ENCODE measurements around the gene EEPD1.
"Not testable (repeated sequence)": the region's sequence is repeated elsewhere in the genome, so short reads cannot be mapped to it uniquely, and the experiment has no call there.

Gene EEPD1

DNA sequence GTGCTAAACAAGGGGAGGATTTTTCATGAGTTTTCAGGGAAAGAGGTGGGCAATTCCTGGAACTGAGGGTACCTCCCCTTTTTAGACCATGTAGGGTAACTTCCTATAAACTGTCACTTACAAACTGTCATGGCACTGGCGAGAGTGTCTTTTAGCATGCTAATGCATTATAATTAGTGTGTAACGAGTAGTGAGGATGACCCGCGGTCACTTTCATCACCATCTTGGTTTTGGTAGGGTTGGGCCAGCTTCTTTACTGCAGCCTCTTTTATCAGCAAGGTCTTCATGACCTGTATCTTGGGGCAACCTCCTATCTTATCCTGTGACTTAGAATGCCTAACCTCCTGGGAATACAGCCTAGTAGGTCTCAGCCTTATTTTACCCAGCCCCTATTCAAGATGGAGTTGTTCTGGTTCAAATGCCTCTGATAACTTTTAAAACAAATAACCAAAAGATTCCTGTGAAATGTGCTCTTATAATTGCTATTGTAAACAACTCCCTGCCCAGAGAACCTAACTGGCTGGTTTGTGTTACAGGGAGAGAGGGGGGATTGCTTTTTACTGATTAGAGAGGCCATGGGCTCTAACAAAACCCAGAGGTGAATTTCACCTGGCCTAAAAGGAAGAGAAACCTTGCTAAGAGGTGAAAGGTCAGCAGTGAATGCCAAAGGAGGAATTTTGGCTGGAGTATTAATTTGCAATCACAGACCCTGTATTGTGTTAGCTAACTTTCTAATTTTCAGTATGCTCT is 64.3 kb downstream of the EEPD1 start:
- DNase-seq: no peak

- DNase-seq: no peak
Observed at GRCh38 chr7:36217961-36218284, 64.9 kb downstream of the EEPD1 start.

DNA sequence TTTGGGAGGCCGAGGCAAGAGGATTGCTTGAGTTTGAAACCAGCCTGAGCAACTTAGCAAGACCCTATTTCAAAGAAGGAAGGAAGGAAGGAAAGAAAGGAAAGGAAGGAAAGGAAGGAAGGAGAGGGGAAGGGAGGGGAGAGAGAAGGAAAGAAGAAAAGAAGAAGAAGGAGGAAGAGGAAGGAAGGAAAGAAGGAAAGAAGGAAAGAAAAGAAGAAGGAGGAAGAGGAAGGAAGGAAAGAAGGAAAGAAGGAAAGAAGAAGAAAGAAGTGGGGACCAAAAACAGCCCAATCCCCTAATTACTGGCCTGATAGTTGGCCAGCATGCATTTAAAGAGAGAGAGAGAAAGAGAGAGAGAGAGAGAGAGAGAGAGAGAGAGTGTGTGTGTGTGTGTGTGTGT is 66.4 kb downstream of the EEPD1 start:
- no peak for DNase-seq

DNA sequence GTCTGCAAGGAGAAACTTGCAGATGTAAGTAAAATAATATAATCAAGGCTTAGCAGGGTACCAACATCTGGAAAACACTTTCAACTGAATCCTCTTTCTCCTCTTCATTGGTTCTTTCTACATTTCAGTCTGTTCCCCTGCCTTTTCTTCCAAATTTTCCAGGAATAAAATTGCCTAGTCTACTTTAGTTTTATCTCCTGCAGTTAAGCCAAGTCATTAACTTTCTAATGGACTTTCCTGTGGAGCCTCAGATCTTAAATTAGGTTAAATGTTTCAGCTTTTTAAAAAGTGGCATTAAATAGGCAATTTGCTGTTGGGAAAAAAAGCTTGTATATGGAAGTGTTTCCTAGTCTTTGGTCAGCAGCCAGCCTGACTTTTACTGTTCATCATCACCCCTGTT is 70.8 kb downstream of the EEPD1 start:
- DNase-seq: no peak

DNA sequence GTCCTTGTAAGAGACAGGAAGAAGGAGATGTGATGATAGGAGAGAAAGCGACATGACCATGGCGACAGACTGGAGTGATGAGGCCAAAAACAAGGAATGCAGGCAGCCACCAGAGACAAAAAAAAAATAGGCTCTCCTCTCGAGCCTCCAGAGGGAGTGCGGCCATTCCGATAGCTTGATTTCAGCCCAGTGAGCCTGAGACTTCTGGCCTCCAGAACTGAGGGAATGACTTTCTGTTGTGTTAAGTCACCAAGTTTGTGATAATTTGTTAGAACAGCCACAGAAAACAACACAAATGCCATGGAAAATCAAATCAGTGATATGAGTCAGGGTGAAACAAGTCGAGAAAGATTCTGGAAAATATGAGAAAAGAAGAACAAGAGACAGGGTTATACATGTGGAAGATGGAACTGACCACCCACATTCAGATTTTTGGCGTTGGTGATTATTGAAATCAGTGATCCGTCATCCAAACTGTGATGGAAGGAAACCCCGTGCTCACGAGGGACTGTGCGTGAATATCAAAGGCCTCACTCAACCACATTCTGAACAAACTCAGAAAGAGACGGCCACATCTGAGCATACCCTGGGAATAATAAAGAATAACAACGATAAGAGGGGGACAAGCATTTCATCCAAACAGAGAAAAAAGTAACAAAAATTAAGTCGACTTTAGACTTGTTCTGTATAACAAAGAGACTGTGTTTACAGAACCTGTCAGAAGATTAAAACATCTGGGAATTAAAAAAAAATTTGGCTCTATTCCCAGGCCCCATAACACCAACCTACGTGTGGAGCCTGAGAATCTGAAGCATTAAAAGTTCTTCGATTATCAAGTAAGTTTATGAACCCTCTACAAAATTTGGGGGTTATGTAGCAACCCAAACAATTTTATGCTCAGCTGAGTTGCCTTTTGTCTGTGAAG is 72.1 kb downstream of the EEPD1 start:
- no peak for DNase-seq

DNA sequence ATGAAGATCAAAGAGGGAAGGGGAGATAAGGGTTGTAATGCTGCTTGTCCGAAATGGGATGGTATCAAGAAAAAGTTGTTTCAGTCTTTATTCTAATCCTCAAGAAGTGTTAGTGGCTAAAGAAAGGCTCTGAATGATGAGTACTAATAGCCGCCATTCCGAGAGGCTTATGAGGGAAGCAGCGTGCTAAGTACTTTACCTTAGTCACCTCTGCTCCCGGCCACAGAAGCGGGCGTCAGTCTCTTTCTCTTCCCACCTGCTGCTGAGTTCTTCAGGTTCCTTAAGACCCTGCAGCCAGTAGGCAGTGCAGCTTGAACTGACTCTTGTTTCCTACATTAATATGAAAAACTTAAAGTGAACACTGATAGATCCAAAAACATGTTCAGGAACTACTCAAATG is 73.1 kb downstream of the EEPD1 start:
- DNase-seq: no peak

- DNase-seq: no peak
Observed at GRCh38 chr7:36227223-36227622, 74.2 kb downstream of the EEPD1 start.

- DNase-seq: no peak
Observed at GRCh38 chr7:36228039-36228438, 75.0 kb downstream of the EEPD1 start.

DNA sequence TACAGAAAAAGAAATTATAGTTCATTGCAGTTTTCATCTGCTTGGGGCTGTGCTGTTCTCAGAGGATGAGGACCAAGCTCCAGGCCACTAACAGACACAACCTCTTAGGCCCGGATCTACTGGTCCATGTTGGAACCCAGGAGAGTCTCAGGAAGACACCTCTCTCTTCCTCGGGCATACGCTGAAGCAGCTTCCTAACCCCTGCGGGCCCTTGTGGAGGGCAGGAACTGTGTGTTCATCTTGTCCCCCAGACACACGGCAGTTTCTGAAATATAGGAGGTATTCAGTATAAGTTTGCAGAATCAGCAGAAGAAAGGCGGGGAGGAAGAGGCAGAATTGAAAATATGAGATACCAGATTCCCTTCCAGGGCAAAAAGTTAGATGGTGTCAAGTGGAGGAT is 78.4 kb downstream of the EEPD1 start:
- no peak for DNase-seq

DNA sequence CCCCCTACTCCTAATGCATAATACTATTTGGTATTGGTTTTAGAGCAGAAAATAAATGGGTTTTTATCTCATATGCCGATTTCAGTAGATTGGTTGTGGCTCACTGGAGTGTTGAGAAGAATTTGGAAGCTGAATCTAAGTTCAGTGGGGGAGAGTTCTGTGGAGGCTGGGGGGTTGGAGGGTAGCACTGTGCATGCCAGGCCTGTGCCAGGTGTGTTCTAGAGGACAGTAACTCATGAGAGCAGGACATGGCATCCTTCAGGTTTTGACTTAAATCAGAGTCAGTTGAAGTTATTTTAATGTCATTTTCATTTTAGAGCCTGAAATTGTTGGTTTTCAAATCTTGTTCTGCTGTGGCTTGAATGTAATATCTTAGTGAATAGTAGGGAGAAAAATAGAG is 79.5 kb downstream of the EEPD1 start:
- DNase-seq: no peak

DNA sequence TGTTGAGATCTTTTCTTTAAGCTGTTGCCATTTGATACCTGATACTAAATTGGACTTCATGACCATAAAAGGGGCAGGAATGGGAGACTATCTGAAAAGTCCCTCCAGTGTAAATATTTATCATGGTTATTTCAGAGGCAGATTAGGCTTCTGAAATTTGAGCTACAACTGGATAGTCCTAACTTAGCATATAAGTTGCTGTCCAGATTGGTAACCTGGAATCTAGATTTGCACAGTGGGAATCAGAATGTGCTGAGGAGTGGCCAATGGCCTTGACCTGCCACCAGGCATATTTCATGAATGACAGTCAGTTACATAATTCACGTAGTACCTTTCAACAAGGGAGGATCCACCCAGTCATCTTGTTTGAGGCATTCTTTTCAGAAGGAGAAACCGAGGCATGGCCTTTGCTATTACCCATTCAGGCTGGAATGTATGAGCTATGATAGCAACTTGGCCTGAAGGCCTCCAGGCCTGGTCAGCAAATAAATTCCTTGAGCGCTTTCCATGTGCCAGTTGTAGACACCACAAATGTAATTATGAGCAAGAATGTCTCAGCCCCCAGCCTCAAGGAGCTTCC is 80.0 kb downstream of the EEPD1 start:
- DNase-seq: no peak

DNA sequence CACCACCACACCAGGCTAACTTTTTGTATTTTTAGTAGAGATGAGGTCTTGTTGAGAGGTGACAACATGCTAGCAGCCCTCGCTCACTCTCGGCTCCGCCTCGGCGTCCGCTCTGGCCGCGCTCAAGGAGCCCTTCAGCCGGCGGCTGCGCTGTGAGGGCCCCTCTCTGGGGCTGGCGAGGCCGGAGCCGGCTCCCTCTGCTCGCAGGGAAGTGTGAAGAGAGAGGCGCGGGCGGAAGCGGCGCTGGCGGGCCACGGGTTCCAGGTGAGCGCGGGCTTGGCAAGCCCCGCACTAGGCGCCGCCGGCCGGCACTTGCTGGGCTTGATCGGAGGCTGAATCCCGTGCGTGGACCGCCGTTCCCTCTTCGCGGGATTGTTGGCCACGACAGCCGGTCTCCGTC is 83.0 kb downstream of the EEPD1 start:
- no peak for DNase-seq

DNA sequence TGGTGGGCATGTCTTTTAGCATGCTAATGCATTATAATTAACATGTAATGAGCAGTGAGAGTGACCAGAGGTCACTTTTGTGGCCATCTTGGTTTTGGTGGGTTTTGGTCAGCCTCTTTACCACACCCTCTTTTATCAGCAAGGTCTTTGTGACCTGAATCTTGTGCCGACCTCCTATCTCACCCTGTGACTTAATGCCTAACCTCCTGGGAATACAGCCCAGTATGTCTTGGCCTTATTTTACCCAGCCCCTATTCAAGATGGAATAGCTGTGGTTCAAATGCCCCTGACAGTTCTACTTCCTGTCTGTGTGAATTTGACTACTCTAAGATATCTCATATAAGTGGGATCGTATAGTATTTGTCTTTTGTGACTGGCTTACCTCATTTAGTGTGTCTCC is 85.1 kb downstream of the EEPD1 start:
- no peak for DNase-seq

- not testable (repeated sequence) for DNase-seq
Observed at GRCh38 chr7:36243356-36243755, 90.3 kb downstream of the EEPD1 start.

- not testable (repeated sequence) for DNase-seq
Observed at GRCh38 chr7:36244001-36244400, 90.9 kb downstream of the EEPD1 start.

DNA sequence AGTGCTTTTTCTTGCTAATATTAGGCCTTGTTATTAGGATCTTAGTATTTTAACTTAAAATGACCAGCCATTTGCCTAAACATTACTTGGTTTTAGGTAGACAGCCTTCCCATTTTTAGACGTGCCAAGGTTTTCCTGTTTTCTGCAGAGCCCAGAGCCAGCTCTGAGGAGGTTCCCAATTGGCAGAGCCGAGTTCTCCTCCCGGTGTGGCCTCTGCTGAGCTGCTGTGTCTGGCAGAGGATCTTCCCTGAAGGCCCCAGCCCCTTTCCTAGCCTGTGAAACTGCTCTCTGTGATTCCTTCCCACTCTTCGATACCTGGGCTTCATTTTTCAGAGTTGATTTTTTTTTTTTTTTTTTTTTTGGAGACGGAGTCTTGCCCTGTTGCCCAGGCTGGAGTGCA is 91.4 kb downstream of the EEPD1 start:
- DNase-seq: no peak

GRCh38 chr7:36245684-36246299 is 92.7 kb downstream of the EEPD1 start:
- no peak for DNase-seq

GRCh38 chr7:36249091-36249490 is 96.0 kb downstream of the EEPD1 start:
- no peak for DNase-seq

GRCh38 chr7:36253699-36254098 is 100.6 kb downstream of the EEPD1 start:
- no peak for DNase-seq

GRCh38 chr7:36258510-36259259 is 105.6 kb downstream of the EEPD1 start:
- DNase-seq: not testable (repeated sequence)

DNA sequence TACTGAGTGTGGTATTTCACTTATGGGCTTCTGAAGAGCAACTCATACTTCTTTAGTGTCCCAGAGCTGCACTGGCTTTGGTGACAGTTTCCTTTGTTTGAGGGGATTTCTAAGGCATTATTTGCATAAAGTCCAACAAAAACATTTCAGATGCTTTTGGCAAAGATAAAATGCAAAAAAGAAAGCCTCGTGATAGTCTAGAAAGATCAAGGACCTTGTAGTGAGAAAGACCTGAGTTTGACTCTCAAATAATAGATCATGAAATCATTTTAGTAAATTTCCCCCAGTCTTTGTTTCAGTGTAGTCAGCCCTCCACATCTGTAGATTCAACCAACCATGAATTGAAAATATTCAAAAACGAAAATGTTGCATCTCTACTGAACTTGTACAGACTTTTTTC is 107.4 kb downstream of the EEPD1 start:
- DNase-seq: no peak

- no peak for DNase-seq
Observed at GRCh38 chr7:36261019-36261754, 108.1 kb downstream of the EEPD1 start.
